ENCODE measurements around the gene LYST.

Gene LYST

DNA sequence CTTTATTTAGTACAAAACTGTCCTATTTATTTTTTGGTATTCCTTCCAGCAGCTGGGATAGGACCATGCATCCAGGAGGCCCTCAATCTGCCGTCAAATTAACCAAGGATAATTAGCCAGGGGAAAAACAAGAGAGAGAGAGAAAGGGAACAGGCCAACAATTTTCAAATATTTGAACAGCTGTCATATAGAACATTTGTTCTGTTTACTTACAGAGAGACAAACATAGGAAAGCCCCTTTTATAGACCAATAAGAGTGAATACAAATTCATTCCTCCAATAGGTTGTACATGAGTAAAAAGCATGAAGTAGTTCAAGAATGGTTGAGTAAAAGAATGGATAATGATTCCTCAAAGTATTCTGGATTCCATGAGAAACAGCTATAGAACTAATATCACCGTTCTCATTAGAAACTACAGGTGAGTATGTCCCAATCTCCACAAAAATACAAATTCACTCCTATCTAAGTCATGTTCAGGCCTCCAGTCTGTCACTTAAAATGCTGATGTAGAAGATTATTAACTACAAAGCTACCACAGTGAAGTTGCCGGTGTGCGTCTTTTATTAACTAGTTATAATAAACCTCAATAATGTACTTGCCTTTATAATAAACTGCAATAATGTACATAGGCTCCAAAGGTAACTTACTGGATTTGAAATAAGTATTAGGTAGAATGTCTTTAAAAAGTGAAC, 152.4 kb downstream of the LYST start:
- H3K9ac ChIP-seq: no peak overlapping the region
- H3K4me3 ChIP-seq: no peak overlapping the region
- H4K20me1 ChIP-seq: peaks cover 0 to 12% (median 0%) of the 10 kb centered on the region in 11 experiments; a peak in 3 of 22 replicates
- peaks cover 12 to 98% (median 89%) of the 10 kb centered on the region in 11 experiments; a peak in 21 of 22 replicates for H3K36me3 ChIP-seq
- TF ChIP-seq Cebpa-rat (IDR thresholded peaks at IDR 0.05): no peak
- H3K27ac ChIP-seq: no peak overlapping the region
- H3K27me3 ChIP-seq: no peaks in the 10 kb centered on the region
- H3K9me3 ChIP-seq (replicated peaks in 1 of 11): no peaks in the 10 kb centered on the region
- peaks cover 0 to 12% (median 8%) of the 10 kb centered on the region in 10 experiments; a peak in 10 of 20 replicates for H3K4me1 ChIP-seq
- H3K4me2 ChIP-seq: no peak overlapping the region

DNA sequence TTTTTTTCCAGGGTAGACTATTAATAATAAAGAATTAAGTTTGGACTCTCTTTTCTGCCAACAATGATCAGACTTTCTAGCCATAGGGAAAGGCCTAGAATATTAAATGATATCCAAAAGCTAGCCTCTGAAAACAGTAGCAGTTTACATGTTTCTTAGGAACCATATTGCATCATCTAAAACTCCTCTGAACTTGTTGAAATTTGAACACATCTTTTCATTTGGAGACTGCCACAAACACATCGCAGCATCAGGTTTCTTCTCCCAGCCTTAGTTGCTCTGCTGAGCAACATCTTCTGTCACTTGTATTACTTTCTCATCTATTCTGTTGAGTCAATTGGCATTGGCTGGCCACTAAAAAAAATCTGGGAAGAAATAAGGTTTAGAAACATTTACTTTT, 153.9 kb downstream of the LYST start:
- Histone ChIP-seq H3K27ac (no peak overlapping the region), H3K9ac (no peak overlapping the region), H3K4me3 (no peak overlapping the region), H3K9me3 (replicated peaks in 1 of 11) (no peaks in the 10 kb centered on the region), H3K4me2 (no peak overlapping the region), H3K4me1 (peaks cover 0 to 12% (median 8%) of the 10 kb centered on the region in 10 experiments; a peak in 10 of 20 replicates), H3K27me3 (no peaks in the 10 kb centered on the region), H4K20me1 (peaks cover 0 to 14% (median 0%) of the 10 kb centered on the region in 11 experiments; a peak in 3 of 22 replicates), H3K36me3 (peaks cover 6 to 98% (median 88%) of the 10 kb centered on the region in 11 experiments)
- 0 out of 22 replicates have a peak, but pooled peaks of 1 of the 11 experiments have one; percentile 18 for TF ChIP-seq Cebpa-rat (IDR thresholded peaks at IDR 0.05)

DNA sequence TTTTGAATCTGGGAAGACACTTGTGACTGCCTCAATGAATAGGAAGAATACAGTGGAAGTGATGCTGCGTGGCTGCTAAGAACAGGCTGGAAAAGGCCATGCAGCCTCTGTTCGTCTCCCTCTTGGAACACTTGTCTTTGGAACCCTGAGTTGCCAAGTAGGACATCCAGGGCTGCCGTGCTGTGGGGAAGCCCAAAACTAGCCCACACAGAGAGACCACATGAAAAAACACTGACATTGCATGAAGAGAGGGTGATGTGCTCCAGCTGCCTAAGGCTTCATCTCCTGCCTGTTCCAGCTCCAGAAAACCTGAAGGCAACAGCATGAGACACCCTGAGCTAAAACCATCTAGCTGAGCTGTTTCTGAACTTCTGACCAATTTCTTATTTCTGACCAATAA, 156.0 kb downstream of the LYST start:
- Histone ChIP-seq H3K9ac (no peak overlapping the region), H3K27me3 (no peaks in the 10 kb centered on the region), H4K20me1 (peaks cover 0 to 19% (median 0%) of the 10 kb centered on the region in 11 experiments; a peak in 3 of 22 replicates), H3K4me2 (peak overlapping the region in 6 of 11 experiments; percentile 34 to 65 (median 53); a peak in 12 of 22 replicates), H3K9me3 (replicated peaks in 1 of 11) (no peaks in the 10 kb centered on the region), H3K27ac (no peak overlapping the region), H3K4me1 (peaks cover 0 to 12% (median 8%) of the 10 kb centered on the region in 10 experiments; a peak in 10 of 20 replicates), H3K4me3 (no peak overlapping the region), H3K36me3 (peaks cover 9 to 98% (median 87%) of the 10 kb centered on the region in 11 experiments)
- TF ChIP-seq Cebpa-rat (IDR thresholded peaks at IDR 0.05): no peak

DNA sequence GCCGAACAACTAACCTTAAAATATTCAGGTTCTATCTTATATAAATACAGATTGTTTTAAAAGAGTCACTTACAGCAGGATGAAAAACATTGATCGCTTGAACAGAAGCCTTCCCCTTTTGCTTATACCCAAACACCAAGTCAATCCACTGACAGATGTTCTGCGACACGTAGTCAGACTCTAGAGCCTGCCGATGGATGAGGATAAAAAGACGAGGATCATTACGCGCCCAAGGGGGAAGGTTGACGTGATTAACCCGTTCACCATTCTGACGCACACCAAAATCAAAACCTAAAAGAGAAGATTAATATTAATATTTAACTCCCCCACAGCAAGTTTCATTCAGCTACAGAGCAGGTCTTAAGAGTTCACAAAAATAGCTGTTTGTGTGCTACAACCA, 157.7 kb downstream of the LYST start:
- Histone ChIP-seq H3K9me3 (replicated peaks in 1 of 11) (no peaks in the 10 kb centered on the region), H3K27me3 (no peaks in the 10 kb centered on the region), H3K4me2 (no peak overlapping the region), H4K20me1 (peaks cover 0 to 19% (median 0%) of the 10 kb centered on the region in 11 experiments; a peak in 3 of 22 replicates), H3K4me1 (peaks cover 0 to 12% (median 8%) of the 10 kb centered on the region in 10 experiments; a peak in 10 of 20 replicates), H3K9ac (no peak overlapping the region), H3K4me3 (no peak overlapping the region), H3K27ac (no peak overlapping the region), H3K36me3 (peaks cover 2 to 98% (median 87%) of the 10 kb centered on the region in 11 experiments; a peak in 21 of 22 replicates)
- no peak for TF ChIP-seq Cebpa-rat (IDR thresholded peaks at IDR 0.05)

DNA sequence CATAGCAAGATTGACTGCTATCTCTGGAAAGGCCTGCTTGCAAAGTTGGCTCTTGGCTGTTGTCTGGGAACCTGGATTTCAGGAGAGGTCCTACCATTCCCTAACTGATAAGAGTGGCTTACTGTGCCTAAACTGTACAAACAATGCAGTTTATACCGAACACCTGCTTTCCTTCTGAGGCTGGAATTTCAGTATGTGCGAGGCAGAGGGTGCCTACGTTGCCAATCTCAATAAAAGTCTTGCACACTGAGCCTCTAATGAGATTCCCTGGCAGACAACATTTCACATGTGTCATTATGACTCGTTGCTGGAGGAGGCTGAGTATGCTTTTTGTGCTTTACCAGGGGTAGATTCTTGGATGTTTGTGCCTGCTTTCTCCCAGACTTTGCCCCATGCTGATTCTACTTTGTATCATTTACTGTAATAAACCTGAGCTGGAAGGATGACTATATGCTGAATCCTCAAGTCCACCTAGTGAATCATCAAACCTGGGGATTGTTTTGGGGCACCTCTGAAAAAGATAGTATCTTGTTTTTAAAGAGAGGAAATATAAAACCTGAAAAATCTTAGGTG, 158.2 kb downstream of the LYST start:
- Histone ChIP-seq H3K9ac (no peak overlapping the region), H3K27me3 (no peaks in the 10 kb centered on the region), H3K4me3 (no peak overlapping the region), H4K20me1 (peaks cover 0 to 19% (median 0%) of the 10 kb centered on the region in 11 experiments; a peak in 3 of 22 replicates), H3K36me3 (peaks cover 2 to 98% (median 88%) of the 10 kb centered on the region in 11 experiments; a peak in 21 of 22 replicates), H3K4me2 (no peak overlapping the region), H3K9me3 (replicated peaks in 1 of 11) (no peaks in the 10 kb centered on the region), H3K27ac (no peak overlapping the region), H3K4me1 (peaks cover 0 to 12% (median 8%) of the 10 kb centered on the region in 10 experiments; a peak in 10 of 20 replicates)
- TF ChIP-seq Cebpa-rat (IDR thresholded peaks at IDR 0.05): no peak

DNA sequence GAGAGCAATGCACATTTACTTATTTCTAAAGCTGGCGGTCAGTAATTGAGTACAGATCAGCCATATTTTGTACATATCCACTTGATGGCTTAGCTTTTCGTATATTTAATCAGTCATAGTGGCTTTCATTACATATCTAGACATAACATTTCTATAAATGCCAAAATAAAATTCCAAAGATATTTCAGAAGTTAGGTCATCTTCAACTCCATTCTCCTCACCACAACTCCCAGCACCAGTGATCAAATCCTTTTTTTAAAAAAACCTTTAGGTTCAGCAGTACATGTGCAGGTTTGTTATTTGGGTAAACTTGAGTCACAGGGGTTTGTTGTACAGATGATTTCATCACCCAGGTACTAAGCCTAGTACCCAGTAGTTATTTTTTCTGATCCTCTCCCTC, 163.2 kb downstream of the LYST start:
- Histone ChIP-seq H3K27me3 (no peaks in the 10 kb centered on the region), H3K9ac (no peak overlapping the region), H4K20me1 (peaks cover 0 to 14% (median 0%) of the 10 kb centered on the region in 11 experiments; a peak in 3 of 22 replicates), H3K4me3 (no peak overlapping the region), H3K9me3 (replicated peaks in 1 of 11) (peaks cover 0 to 8% (median 0%) of the 10 kb centered on the region in 11 experiments; a peak in 4 of 22 replicates), H3K4me2 (no peak overlapping the region), H3K36me3 (peaks cover 10 to 100% (median 98%) of the 10 kb centered on the region in 11 experiments; a peak in 21 of 22 replicates), H3K27ac (no peak overlapping the region), H3K4me1 (no peaks in the 10 kb centered on the region)
- no peak for TF ChIP-seq Cebpa-rat (IDR thresholded peaks at IDR 0.05)

DNA sequence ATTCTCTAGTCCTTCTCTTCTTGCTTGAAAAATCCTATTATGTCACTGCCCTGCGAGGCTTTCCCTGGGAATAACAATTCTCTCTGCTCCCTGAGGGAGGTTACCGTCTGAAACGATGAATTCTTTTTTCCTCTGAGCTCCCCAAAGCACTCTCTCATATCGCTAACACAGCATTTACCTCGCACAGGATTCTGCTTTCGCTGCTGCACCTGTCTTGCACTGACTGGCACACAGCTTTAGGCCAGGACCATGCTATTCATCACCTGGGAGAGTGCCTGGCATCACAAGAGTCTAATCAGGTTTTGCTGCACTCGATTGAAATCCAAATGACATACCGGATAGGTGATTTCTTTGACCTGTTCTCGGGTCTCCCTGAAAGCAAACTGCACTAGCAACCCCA, 164.3 kb downstream of the LYST start:
- H3K36me3 ChIP-seq: peaks cover 10 to 100% (median 97%) of the 10 kb centered on the region in 11 experiments; a peak in 21 of 22 replicates
- H4K20me1 ChIP-seq: peaks cover 0 to 12% (median 0%) of the 10 kb centered on the region in 11 experiments; a peak in 3 of 22 replicates
- H3K4me1 ChIP-seq: no peaks in the 10 kb centered on the region
- H3K4me3 ChIP-seq: no peak overlapping the region
- no peak overlapping the region for H3K27ac ChIP-seq
- no peak for TF ChIP-seq Cebpa-rat (IDR thresholded peaks at IDR 0.05)
- no peak overlapping the region for H3K9ac ChIP-seq
- H3K4me2 ChIP-seq: no peak overlapping the region
- peaks cover 0 to 8% (median 0%) of the 10 kb centered on the region in 11 experiments; a peak in 4 of 22 replicates for H3K9me3 ChIP-seq (replicated peaks in 1 of 11)
- H3K27me3 ChIP-seq: no peaks in the 10 kb centered on the region

DNA sequence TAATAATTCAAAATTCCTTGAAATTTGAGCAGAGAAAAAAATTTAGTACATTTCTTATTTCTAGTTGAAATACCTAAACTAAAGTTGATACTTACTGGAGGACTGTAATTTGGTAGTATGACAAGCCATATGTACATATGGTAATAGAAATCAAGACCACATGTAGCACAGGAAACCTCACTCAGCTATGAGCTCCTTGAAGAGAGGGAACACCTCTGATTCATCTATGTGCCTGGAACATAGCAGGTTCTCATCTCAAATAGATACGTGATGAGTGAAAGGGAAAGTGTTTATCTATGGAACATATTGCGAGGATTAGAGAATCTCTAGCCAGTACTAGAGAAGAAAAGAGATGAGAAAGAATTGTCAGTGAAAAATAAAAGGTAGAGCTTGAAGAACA, 169.2 kb downstream of the LYST start:
- Histone ChIP-seq H4K20me1 (peaks cover 0 to 12% (median 0%) of the 10 kb centered on the region in 11 experiments; a peak in 3 of 22 replicates), H3K4me2 (no peak overlapping the region), H3K4me1 (no peaks in the 10 kb centered on the region), H3K27me3 (no peaks in the 10 kb centered on the region), H3K4me3 (no peak overlapping the region), H3K36me3 (peaks cover 5 to 100% (median 97%) of the 10 kb centered on the region in 11 experiments; a peak in 21 of 22 replicates), H3K27ac (no peak overlapping the region), H3K9ac (no peak overlapping the region), H3K9me3 (replicated peaks in 1 of 11) (peaks cover 0 to 8% (median 0%) of the 10 kb centered on the region in 11 experiments; a peak in 5 of 22 replicates)
- TF ChIP-seq Cebpa-rat (IDR thresholded peaks at IDR 0.05): no peak

DNA sequence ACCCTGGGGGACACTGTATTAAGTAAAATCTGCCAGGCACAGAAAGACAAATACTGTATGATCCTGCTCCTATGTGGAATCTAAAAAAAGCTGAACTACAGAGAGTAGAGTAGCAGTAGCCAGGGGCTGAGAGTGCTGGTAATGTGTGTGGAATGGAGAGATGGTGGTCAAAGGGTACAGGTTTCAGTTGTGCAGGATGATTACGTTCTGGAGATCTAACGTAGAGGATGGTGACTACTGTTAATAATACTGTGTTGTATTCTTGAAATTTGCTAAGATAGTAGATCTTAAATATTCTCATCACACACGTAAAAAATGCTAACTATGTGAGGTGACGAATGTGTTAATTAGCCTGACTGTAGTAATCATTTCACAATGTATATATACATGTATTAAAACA, 177.3 kb downstream of the LYST start:
- H3K36me3 ChIP-seq: peaks cover 7 to 100% (median 95%) of the 10 kb centered on the region in 11 experiments; a peak in 21 of 22 replicates
- no peak overlapping the region for H3K27ac ChIP-seq
- no peak for TF ChIP-seq Cebpa-rat (IDR thresholded peaks at IDR 0.05)
- no peaks in the 10 kb centered on the region for H3K27me3 ChIP-seq
- no peak overlapping the region for H3K4me2 ChIP-seq
- no peaks in the 10 kb centered on the region for H3K4me1 ChIP-seq
- no peaks in the 10 kb centered on the region; a peak in 2 of 22 replicates for H4K20me1 ChIP-seq
- H3K9ac ChIP-seq: no peak overlapping the region
- no peak overlapping the region for H3K4me3 ChIP-seq
- no peaks in the 10 kb centered on the region; a peak in 1 of 22 replicates for H3K9me3 ChIP-seq (replicated peaks in 1 of 11)

Data from BLaER1 treated with 17β-estradiol and CSF1 and Interleukin-3, amounts not matched to agents 10 nM and 100 nM (cell line).